Activated CD8-positive, alpha-beta T cell treated with anti-CD3 and anti-CD28 coated beads for 36 hours (primary cell): ENCODE results near the gene PRDM16. TPM values are rescaled to one million over a fixed set of nuclear protein-coding genes. Genes with fewer than 3 reads are reported as not detected.

ENCODE experiments used
- ATAC-seq: fragments of 200-7000 bp; cut with Tn5 transposase; one replicate; pipeline ENCODE4 v1.10.0; 2021; ENCODE audit warnings: mild to moderate bottlenecking, moderate library complexity
- CTCF ChIA-PET: fragments of 350-600 bp; sonication (Branson Sonifier 250); formaldehyde crosslinking; loops from one replicate; lab custom pipeline; 2021; ENCODE audit warnings: antibody characterized with exemption; lab: Charles Lee
- POLR2A ChIA-PET: fragments of 350-600 bp; sonication (Branson Sonifier 250); formaldehyde crosslinking; loops from one replicate; lab custom pipeline; 2021; ENCODE audit warnings: antibody characterized with exemption; lab: Charles Lee
- DNase-seq: peaks from one replicate; pipeline ENCODE4 v3.0.0-alpha.2; 2020
- H3K27ac Mint-ChIP-seq: one replicate; pipeline ENCODE4 v1.8.0; 2021; ENCODE audit warnings: mild to moderate bottlenecking, mixed read lengths
- H3K27me3 Mint-ChIP-seq: one replicate; pipeline ENCODE4 v1.8.0; 2021; ENCODE audit warnings: mixed read lengths
- H3K36me3 Mint-ChIP-seq: one replicate; pipeline ENCODE4 v1.8.0; 2021; ENCODE audit warnings: low read depth, mixed read lengths
- H3K4me1 Mint-ChIP-seq: one replicate; pipeline ENCODE4 v1.8.0; 2021; ENCODE audit warnings: low read depth, mixed read lengths
- H3K4me3 Mint-ChIP-seq: one replicate; pipeline ENCODE4 v1.8.0; 2021; ENCODE audit warnings: mild to moderate bottlenecking, moderate library complexity, mixed read lengths
- H3K9me3 Mint-ChIP-seq: one replicate; pipeline ENCODE4 v1.8.0; 2021; ENCODE audit warnings: mixed read lengths
- intact Hi-C: fragments of 100-400 bp; cut with micrococcal nuclease; formaldehyde crosslinking; loops from one replicate; pipeline ENCODE4 v1.10.0; 2022
- total RNA-seq, 2 experiments: library from RNA; stranded (reverse); gene quantifications; one replicate each; pipeline ENCODE4 v1.2.3, GENCODE V29; 2021
- TF ChIP-seq, protein P1 (sequence below): fragments of 200-600 bp; IDR thresholded peaks from one replicate; pipeline ENCODE4 v1.8.0; 2022; ENCODE audit warnings: antibody characterized with exemption, mild to moderate bottlenecking

Gene PRDM16
- total RNA-seq, 2 experiments from 2014 or later: 0.29 to 0.49 TPM

DNA sequence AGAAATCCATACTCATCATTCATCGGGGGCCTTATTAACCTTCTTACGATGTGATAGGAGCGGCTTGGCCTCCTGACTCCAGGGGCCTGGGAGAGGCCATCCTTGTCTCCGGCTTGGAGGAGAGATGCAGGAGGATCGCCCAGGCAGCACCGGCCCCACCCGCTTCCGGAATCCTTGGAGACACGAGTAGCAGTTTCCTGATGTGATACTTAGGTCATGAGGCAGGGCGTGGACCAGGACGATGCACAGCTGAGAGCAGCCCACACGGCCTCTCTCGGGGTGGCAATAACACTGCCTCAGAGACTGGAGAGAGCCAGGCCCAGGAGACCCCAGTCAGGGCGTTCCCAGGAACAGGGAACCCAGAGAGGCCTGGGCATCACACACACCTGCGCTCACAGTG, 221.9 kb downstream of the PRDM16 start:
- TF ChIP-seq, protein P1, sequence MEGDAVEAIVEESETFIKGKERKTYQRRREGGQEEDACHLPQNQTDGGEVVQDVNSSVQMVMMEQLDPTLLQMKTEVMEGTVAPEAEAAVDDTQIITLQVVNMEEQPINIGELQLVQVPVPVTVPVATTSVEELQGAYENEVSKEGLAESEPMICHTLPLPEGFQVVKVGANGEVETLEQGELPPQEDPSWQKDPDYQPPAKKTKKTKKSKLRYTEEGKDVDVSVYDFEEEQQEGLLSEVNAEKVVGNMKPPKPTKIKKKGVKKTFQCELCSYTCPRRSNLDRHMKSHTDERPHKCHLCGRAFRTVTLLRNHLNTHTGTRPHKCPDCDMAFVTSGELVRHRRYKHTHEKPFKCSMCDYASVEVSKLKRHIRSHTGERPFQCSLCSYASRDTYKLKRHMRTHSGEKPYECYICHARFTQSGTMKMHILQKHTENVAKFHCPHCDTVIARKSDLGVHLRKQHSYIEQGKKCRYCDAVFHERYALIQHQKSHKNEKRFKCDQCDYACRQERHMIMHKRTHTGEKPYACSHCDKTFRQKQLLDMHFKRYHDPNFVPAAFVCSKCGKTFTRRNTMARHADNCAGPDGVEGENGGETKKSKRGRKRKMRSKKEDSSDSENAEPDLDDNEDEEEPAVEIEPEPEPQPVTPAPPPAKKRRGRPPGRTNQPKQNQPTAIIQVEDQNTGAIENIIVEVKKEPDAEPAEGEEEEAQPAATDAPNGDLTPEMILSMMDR: no peak
- intact Hi-C loops: no loop called here
- H3K36me3 Mint-ChIP-seq: no peaks in the 10 kb centered on the region
- ChIA-PET POLR2A (no interaction called here), CTCF (no interaction called here)
- no peaks in the 10 kb centered on the region for H3K4me1 Mint-ChIP-seq
- no peaks in the 10 kb centered on the region for H3K9me3 Mint-ChIP-seq
- no peak overlapping the region for H3K4me3 Mint-ChIP-seq
- DNase-seq (no peak), ATAC-seq (no peak)
- H3K27ac Mint-ChIP-seq: no peak overlapping the region
- H3K27me3 Mint-ChIP-seq: no peaks in the 10 kb centered on the region

DNA sequence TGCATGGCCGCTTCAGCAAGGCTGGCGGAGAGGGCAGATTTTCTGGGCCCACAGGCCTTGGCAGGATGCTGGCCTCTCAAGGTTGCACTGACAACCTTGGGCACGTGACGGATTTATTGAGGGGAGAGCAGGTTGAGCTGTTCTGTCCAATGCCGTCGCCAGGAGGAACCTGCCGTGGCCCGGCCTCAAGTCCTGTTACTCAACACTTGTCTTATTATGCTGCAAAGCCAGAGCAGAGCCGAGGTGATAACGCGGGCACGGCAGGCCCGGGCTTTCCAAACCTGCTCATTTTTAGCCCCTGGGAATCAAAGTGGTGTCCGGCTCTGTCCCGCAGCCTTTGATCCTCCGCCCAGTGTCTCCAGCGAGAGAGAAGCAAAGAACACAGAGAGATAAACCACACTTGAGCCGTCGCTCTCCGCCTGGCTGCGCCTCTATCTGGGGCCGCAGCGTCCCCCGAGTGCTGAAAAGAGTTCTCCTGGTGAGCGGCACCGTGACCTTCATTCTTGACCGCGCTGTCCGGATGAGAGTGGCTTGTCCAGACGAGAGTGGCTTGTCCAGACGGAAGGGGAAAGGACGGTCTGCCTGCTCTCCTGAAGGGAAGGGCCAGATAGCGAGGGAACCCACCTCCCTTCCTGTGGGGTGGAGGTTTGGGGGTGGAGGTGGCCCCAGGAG, 223.2 kb downstream of the PRDM16 start:
- ChIA-PET CTCF (no interaction called here), POLR2A (no interaction called here)
- H3K27ac Mint-ChIP-seq: no peak overlapping the region
- no peaks in the 10 kb centered on the region for H3K27me3 Mint-ChIP-seq
- TF ChIP-seq, protein P1: no peak
- DNase-seq (no peak), ATAC-seq (no peak)
- no peaks in the 10 kb centered on the region for H3K9me3 Mint-ChIP-seq
- no peak overlapping the region for H3K4me3 Mint-ChIP-seq
- intact Hi-C loops: no loop called here
- H3K36me3 Mint-ChIP-seq: no peaks in the 10 kb centered on the region
- no peaks in the 10 kb centered on the region for H3K4me1 Mint-ChIP-seq

DNA sequence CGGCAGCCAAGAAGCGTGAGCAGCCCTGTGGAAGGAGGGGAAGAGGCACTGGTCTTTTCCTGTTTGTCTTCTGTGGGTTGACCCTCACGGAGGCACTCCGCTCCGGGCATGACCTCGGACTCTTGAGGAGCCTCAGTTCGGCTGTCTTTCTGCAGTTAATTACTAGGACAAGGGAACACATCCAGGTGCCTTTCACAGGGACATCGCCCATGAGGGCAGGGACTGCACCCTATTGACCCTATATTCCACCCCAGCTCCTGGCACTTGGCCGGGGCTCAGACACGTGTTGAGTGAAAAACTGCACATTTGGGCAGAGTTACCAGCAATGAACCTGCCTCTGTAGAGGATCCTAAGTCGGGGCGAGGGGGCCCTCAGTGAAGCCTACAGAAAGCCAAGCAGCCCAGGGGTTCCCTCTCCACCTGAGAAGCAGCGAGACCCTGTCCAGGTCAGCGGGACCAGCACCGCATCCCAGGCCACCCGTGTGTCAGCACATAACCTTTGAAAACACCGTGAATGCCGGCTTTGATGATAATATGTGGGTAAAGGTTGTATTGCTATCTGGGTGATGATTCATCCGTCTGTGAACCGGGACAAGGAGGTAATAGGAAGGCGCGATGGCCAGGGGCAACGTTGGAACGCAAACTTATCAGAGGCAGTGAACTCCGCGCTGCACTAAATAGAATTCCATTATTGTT, 224.0 kb downstream of the PRDM16 start:
- TF ChIP-seq, protein P1: no peak
- intact Hi-C loops: no loop called here
- Mint-ChIP-seq H3K36me3 (no peaks in the 10 kb centered on the region), H3K9me3 (no peaks in the 10 kb centered on the region), H3K4me3 (no peak overlapping the region), H3K27me3 (no peaks in the 10 kb centered on the region), H3K4me1 (no peaks in the 10 kb centered on the region), H3K27ac (no peak overlapping the region)
- ATAC-seq: no peak
- ChIA-PET POLR2A (no interaction called here), CTCF (no interaction called here)
- DNase-seq: no peak

DNA sequence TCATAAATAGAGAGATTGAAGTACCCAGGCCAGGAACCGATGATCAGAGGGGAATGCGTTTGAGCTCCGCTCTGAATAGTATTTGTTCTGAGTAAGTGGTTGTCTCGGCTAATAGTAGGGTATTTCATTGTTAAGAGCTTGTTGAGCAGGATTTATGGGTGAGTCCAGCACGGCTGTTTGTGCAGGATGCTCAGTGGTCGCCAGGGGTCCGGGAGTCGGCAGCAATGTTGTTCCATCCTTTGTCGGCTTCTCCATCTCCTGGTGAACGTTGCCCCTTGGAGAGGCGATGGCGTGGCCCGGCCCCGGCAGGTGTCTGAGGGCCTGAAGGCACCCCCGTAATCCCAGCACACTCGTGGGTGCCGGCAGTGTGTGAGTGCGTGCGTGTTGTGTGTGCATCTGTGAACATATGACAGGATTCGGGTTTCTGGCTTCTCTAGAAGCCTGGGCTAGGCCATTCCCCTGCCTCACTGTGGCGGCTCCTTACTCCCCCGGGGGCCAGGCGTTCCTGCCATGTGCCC, 224.6 kb downstream of the PRDM16 start:
- Mint-ChIP-seq H3K36me3 (no peaks in the 10 kb centered on the region), H3K27ac (no peak overlapping the region), H3K4me1 (no peaks in the 10 kb centered on the region)

More for the DNA sequence above, 224.6 kb downstream of the PRDM16 start:
- DNase-seq: no peak
- no peaks in the 10 kb centered on the region for H3K27me3 Mint-ChIP-seq
- no peaks in the 10 kb centered on the region for H3K9me3 Mint-ChIP-seq
- TF ChIP-seq, protein P1: no peak
- H3K4me3 Mint-ChIP-seq: no peak overlapping the region
- ChIA-PET POLR2A (no interaction called here), CTCF (no interaction called here)
- intact Hi-C loops: no loop called here
- ATAC-seq: no peak
